Motor neuron (in vitro differentiated cells): ENCODE measurements around the gene USB1. TPM values are rescaled to one million over a fixed set of nuclear protein-coding genes. Genes with fewer than 3 reads are reported as not detected.
"Not testable (repeated sequence)": the region's sequence is repeated elsewhere in the genome, so short reads cannot be mapped to it uniquely, and the experiment has no call there.

Experiments used
- ATAC-seq, 8 experiments: fragments of 200-7000 bp; cut with Tn5 transposase; replicated peaks in 6 of 8; 2 replicates each; pipeline ENCODE4 v1.8.0; 2021; ENCODE audit warnings: mild to moderate bottlenecking in 8 of 8, moderate library complexity in 8 of 8
- H3K27ac ChIP-seq, 2 donors: fragments of 250-450 bp; sonication (Bioruptor Pico); 2 replicates each; pipeline ENCODE4 v1.9.0; 2021; ENCODE audit warnings: antibody characterized with exemption in 2 of 2, mild to moderate bottlenecking in 2 of 2, moderate library complexity in 1 of 2
- H3K4me1 ChIP-seq, 2 donors: fragments of 250-450 bp; sonication (Bioruptor Pico); replicated peaks in 1 of 2; 2 replicates each; pipeline ENCODE4 v1.6.1; 2021; ENCODE audit warnings: antibody characterized with exemption in 2 of 2, mild to moderate bottlenecking in 2 of 2, moderate library complexity in 1 of 2
- H3K4me3 ChIP-seq, 5 donors: fragments of 250-450 bp; sonication (Bioruptor Pico); 2 replicates each; pipeline ENCODE4 v1.9.0; 2021; ENCODE audit warnings: antibody characterized with exemption in 5 of 5, mild to moderate bottlenecking in 5 of 5, moderate library complexity in 4 of 5
- WGBS, 10 experiments: fragments of 450-650 bp; shearing (Covaris generic); methylation state at CpG; one replicate each; pipeline ENCODE4 v1.0.0; 2022; 5-methylcytosine and 5-hydroxymethylcytosine counted together
- in situ Hi-C, 9 experiments: fragments of 400-800 bp; cut with MboI; loops; one replicate each; pipeline ENCODE4 v1.15.0; 2021; ENCODE audit warnings: low sequenced_read_pairs in 9 of 9, low pct_unique_long_range_greater_than_20kb in 2 of 9; ENCODE audit not compliant: unreplicated experiment in 9 of 9
- total RNA-seq, 8 experiments: library from RNA; unstranded; fragments of 300-600 nt; gene quantifications; 2 replicates each; pipeline versions ENCODE4 v1.2.3 to v1.2.4, GENCODE V29; 2022

USB1 gene
- total RNA-seq, 8 experiments from 2014 or later, result 10.9 to 40.0 (median 16.2) TPM

GRCh38 chr16:57999366-57999970 is 1.7 kb upstream of the USB1 start:
- Histone ChIP-seq H3K4me3 (peak overlapping the region; percentile 55 to 99 (median 72)), H3K4me1 (peaks cover 7 to 8% of the 10 kb centered on the region in 2 donors), H3K27ac (peak overlapping the region; percentile 73 to 87)
- ATAC-seq, result peak in 5 of 8 experiments; percentile 2 to 11 (median 6)
- in situ Hi-C loops, result loop anchor here in 3 of 9 experiments (25.0 kb wide), 3 partner anchors 112 to 237 kb away; no protein-coding TSS in a partner anchor
- WGBS, 10 experiments, result 0 to 63% (median 16%) methylated on average over 1 to 4 of the region's 6 CpGs; no CpG with 5 or more reads in 4 of the 10 experiments

GRCh38 chr16:57999971-58000705 is 1.1 kb upstream of the USB1 start, which contains the start of gene ZNF319:
TSS of gene ZNF319 (minus strand) at chr16:58000672. CDS start at chr16:57998265, 2,407 bp downstream.
- Histone ChIP-seq H3K4me1 (peaks cover 5 to 7% of the 10 kb centered on the region in 2 donors), H3K4me3 (peak within 1 kb of the TSS; percentile 55 to 99 (median 72)), H3K27ac (peak within 1 kb of the TSS; percentile 73 to 87)
- WGBS, 10 experiments, result no CpG with 5 or more reads among the region's 95 CpGs
- in situ Hi-C loops, result loop anchor here (5.0 to 25.0 kb wide), 9 partner anchors 95 to 438 kb away; no protein-coding TSS in a partner anchor
- peak; percentile 17 to 45 (median 30) for ATAC-seq

GRCh38 chr16:58001781-58002415 is 691 bp downstream of the USB1 start:
- H3K27ac ChIP-seq, result no peak overlapping the region
- in situ Hi-C loops, result loop anchor here in 8 of 9 experiments (5.0 to 25.0 kb wide), 9 partner anchors 97 to 440 kb away; no protein-coding TSS in a partner anchor
- peak overlapping the region; percentile 55 to 99 (median 72) for H3K4me3 ChIP-seq
- WGBS, 10 experiments, result 20 to 100% (median 56%) methylated on average over 1 to 4 of the region's 10 CpGs; no CpG with 5 or more reads in 1 of the 10 experiments
- H3K4me1 ChIP-seq, result peaks cover 5 to 7% of the 10 kb centered on the region in 2 donors
- ATAC-seq, result peak in 1 of 8 experiments; percentile 6

GRCh38 chr16:58002416-58002800 is 1.2 kb downstream of the USB1 start:
- Histone ChIP-seq H3K4me1 (peaks cover 5 to 7% of the 10 kb centered on the region in 2 donors), H3K4me3 (no peak overlapping the region), H3K27ac (no peak overlapping the region)
- in situ Hi-C loops, result loop anchor here in 8 of 9 experiments (5.0 to 25.0 kb wide), 9 partner anchors 98 to 440 kb away; no protein-coding TSS in a partner anchor
- ATAC-seq, result no peak
- 70 to 100% (median 85%) methylated on average over 1 to 2 of the region's 9 CpGs; no CpG with 5 or more reads in 6 of the 10 experiments for WGBS, 10 experiments

- in situ Hi-C loops, result loop anchor here in 8 of 9 experiments (5.0 to 25.0 kb wide), 9 partner anchors 98 to 441 kb away; no protein-coding TSS in a partner anchor
- Histone ChIP-seq H3K27ac (no peak overlapping the region), H3K4me1 (peaks cover 5 to 7% of the 10 kb centered on the region in 2 donors), H3K4me3 (no peak overlapping the region)
- WGBS, 10 experiments, result 67 to 100% (median 100%) methylated on average over 1 to 4 of the region's 5 CpGs; no CpG with 5 or more reads in 3 of the 10 experiments
- no peak for ATAC-seq
These were observed 1.7 kb downstream of the USB1 start for GRCh38 chr16:58002936-58003335.

- ATAC-seq, H3K4me1 ChIP-seq, H3K4me3 ChIP-seq, H3K27ac ChIP-seq: not testable (repeated sequence)
- WGBS, 10 experiments, result 86 to 100% (median 94%) methylated on average over 1 to 10 of the region's 12 CpGs; no CpG with 5 or more reads in 3 of the 10 experiments
- in situ Hi-C loops, result loop anchor here in 8 of 9 experiments (5.0 to 25.0 kb wide), 9 partner anchors 100 to 442 kb away; no protein-coding TSS in a partner anchor
These were observed 3.5 kb downstream of the USB1 start for GRCh38 chr16:58004736-58005135.

- no peak overlapping the region for H3K27ac ChIP-seq
- H3K4me1 ChIP-seq, result no peaks in the 10 kb centered on the region
- 77 to 100% (median 98%) methylated on average over 1 to 9 of the region's 11 CpGs; no CpG with 5 or more reads in 4 of the 10 experiments for WGBS, 10 experiments
- ATAC-seq, result no peak
- in situ Hi-C loops, result loop anchor here in 8 of 9 experiments (10.0 to 25.0 kb wide), 7 partner anchors 102 to 448 kb away; no protein-coding TSS in a partner anchor
- no peak overlapping the region for H3K4me3 ChIP-seq
These were observed 8.7 kb downstream of the USB1 start for GRCh38 chr16:58009856-58010416.

GRCh38 chr16:58010886-58011285 is 9.7 kb downstream of the USB1 start:
- no peak overlapping the region for H3K4me3 ChIP-seq
- no peak for ATAC-seq
- in situ Hi-C loops, result loop anchor here in 6 of 9 experiments (25.0 kb wide), 6 partner anchors 101 to 449 kb away; no protein-coding TSS in a partner anchor
- 14 to 100% (median 80%) methylated on average over 1 to 2 of the region's 3 CpGs; no CpG with 5 or more reads in 6 of the 10 experiments for WGBS, 10 experiments
- H3K4me1 ChIP-seq, result no peaks in the 10 kb centered on the region
- no peak overlapping the region for H3K27ac ChIP-seq

GRCh38 chr16:58011652-58012051 is 10.4 kb downstream of the USB1 start:
- WGBS, 10 experiments, result 43 to 100% (median 100%) methylated on average over 1 to 2 of the region's 3 CpGs; no CpG with 5 or more reads in 5 of the 10 experiments
- Histone ChIP-seq H3K4me1 (no peaks in the 10 kb centered on the region), H3K4me3 (no peak overlapping the region), H3K27ac (no peak overlapping the region)
- ATAC-seq, result no peak
- in situ Hi-C loops, result loop anchor here in 6 of 9 experiments (25.0 kb wide), 6 partner anchors 101 to 449 kb away; no protein-coding TSS in a partner anchor

- no peak for ATAC-seq
- no peak overlapping the region for H3K27ac ChIP-seq
- in situ Hi-C loops, result loop anchor here in 6 of 9 experiments (25.0 kb wide), 6 partner anchors 100 to 450 kb away; no protein-coding TSS in a partner anchor
- H3K4me1 ChIP-seq, result no peaks in the 10 kb centered on the region
- H3K4me3 ChIP-seq, result no peak overlapping the region
- WGBS, 10 experiments, result 20 to 66% (median 47%) methylated on average over 1 to 4 of the region's 9 CpGs; no CpG with 5 or more reads in 6 of the 10 experiments
These were observed 11.3 kb downstream of the USB1 start for GRCh38 chr16:58012481-58012880.

- no peak for ATAC-seq
- Histone ChIP-seq H3K4me3 (no peak overlapping the region), H3K27ac (no peak overlapping the region), H3K4me1 (no peaks in the 10 kb centered on the region)
- in situ Hi-C loops, result loop anchor here in 6 of 9 experiments (25.0 kb wide), 6 partner anchors 99 to 451 kb away; no protein-coding TSS in a partner anchor
- WGBS, 10 experiments, result 47 to 100% (median 93%) methylated on average over 1 to 7 of the region's 9 CpGs; no CpG with 5 or more reads in 1 of the 10 experiments
These were observed 12.2 kb downstream of the USB1 start for GRCh38 chr16:58013201-58013956.
